Stimulated activated CD4-positive, alpha-beta T cell treated with anti-CD3 and anti-CD28 coated beads, Interleukin-4, amount 100 ng/mL, for 1 hour (primary cell): ENCODE data around the gene C1orf74.

ENCODE experiments used
- DNase-seq: peaks from one replicate; pipeline ENCODE4 v3.0.0-alpha.2; 2020

Gene C1orf74

DNA sequence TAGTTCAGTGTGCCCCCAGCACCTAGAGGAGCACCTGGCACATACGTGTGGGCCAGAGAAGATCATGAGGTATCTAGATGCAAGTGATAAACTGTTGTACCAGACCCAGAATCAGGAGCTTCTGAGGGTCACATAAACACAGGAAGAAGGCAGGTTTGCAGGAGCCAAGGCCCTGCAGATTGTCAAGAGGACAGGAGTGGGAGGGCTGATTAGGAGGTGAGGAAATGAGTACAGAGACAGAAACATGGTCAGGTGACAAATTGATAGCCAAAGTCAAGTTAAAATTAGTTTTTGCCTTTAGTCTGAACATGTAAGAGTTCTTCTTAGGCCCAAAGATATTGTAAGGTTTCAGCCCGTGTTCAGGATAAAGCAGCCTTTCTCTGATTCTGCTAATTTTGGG, 42.5 kb downstream of the C1orf74 start:
- DNase-seq, result no peak

DNA sequence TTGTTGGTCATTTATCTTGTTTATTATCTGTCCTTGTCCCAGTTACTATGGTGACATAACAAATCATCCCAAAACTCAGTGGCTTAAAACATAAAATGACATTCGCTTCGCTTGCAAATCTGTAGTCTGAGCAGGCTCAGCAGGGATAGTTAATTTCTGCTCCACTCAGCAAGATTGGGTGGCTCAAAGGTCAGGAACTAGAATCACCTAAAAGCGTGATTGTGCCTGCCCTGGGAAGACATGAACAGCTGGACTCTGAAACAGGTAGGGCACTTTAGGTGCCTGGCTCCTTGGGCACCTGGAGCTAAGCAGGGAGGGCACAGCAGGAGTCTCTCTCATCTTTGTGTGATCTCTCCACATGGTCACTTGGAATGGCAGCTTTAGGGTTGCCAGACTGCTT, 43.2 kb downstream of the C1orf74 start:
- DNase-seq, result no peak

DNA sequence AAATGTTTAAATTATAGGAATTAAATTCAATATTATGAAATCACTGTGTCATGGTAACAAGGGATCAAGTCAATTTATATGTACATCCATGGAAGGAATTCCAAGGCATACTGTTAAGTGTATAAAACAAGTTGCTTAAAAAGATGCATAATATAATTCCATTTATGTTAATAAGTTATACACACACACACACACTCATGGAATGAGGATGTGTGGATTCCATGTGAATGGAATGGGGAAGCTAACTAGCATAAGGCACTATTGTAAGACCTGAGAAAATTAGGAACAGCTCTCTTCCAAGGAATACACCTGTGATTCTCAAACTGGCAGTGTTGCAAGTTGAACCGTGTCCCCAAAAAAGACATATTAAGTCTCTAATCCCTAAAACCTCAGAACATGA, 46.1 kb downstream of the C1orf74 start:
- no peak for DNase-seq

DNA sequence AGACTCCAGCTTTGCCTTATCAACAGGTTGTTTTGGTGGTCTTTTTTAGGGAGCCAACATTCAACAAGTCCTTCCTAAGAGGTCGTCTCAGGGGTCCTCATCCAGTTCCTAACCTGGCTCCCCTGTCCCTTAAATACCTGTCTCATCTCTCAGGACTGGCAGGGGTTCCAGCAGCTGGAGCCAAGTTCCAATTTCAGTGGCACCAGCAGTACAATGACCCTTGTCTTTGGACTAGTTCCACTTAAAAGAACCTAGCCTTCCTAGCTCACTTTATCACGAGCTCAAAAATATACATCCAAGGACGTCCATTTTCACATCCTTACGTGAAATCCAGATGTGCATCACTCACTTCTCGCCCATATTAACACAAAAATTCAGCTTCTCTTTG, 47.2 kb downstream of the C1orf74 start:
- DNase-seq, result no peak

DNA sequence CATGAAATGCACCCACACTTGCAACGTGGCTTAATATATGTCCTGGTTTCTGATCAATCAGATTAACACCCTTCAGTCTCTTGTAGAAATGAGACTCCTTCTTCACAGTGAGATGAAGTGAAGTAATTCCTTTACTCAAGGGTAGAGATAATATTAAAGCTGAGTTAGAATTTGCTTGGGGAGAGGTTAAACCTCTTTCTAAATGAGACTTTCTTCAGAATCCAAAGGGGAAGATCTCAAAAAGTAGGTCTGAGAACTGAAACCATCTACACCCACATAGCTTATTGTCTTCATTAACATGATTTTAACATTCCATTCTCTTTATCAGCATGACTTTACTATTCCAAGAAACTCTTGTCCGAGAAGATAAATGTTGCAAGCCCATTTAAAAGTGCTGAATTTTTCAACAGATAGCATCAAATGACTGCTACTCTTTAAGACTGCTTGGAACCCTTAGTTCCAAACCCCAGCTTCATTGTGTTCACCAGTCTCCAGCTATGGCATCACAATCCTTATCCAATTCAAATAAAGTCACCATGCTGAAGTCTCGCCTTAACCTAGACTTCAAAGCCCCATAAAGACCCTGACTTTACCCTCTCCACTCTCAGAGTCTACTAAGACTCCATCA, 47.8 kb downstream of the C1orf74 start:
- no peak for DNase-seq

DNA sequence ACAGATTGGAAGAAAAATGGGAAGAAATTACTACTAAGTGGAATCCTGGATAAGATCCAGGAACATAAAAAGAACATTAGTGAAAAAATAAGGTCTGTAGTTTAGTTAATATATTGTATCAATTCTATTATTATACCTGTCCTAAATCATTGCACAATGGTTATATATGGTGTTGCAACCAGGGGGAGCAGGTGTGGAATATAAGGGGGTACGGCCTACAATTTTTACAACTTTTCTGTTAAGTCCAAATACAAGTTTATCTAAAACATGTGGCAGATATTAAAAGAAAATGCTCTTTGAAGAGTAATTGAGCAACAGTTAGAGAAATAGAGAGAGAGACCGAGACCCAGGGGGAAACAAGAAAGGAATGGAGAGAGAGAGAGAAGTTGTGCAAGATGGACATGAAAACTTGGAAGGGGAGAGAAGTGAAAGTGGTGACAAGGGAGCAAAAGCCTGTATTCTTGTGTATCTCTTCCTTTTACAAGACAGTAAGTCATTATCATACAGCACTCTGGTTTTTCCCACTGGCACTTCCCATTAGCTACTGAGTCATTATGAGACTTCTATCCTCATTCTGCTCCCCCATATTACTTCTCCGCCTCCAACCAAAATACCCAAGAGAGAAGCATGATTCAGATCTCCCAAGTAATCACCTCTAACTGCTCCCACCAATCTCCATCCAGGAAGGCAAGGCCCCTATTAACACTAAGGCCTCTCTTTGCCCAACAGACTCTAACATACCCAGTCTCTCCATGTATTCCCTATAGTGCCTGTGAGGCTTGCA, 50.8 kb downstream of the C1orf74 start:
- no peak for DNase-seq

DNA sequence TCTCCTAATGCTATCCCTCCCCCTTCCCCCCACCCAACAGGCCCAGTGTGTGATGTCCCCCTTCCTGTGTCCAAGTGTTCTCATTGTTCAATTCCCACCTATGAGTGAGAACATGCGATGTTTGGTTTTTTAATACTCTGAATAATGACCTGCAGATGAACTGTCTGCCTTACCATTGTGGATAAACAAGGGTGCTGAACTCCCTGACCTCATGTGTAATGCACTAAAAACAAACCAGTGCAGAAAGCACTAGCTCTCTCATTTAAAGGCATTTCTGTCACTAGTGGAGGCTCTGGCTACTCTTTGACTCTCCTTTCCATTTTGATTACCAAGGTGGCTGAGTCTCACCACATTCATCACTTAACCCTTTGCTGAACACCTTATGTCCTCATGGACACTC, 51.6 kb downstream of the C1orf74 start:
- no peak for DNase-seq

DNA sequence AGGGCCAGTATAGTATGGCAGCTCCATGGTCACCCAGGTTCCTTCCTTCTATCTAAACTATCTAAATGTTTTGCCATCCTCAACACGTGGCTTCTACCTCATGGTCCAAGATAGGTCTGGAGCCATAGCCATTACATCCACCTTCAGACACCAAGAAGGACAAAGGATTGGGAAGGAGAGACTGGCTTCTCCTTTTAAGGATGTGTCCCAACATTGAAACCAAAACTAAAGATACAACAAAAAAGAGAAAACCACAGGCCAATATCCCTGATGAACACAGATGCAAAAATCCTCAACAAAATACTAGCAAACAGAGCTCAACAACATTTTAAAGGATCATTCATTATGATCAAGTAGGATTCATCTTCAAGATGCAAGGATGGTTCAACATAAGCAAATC, 54.9 kb downstream of the C1orf74 start:
- no peak for DNase-seq
